ENCODE data around the gene ZBTB38. TPM values are rescaled to one million over a fixed set of nuclear protein-coding genes. Genes with fewer than 3 reads are reported as not detected.

Gene ZBTB38
- total and polyA plus RNA-seq, 10 donors: 4.8 to 122 (median 58.5) TPM

GRCh38 chr3:141379250-141379966 is 11.1 kb downstream of the ZBTB38 start:
- WGBS, 5 donors: 67 to 83% (median 76%) methylated on average over 12 of the region's 12 CpGs
- H3K9me3 ChIP-seq: no peaks in the 10 kb centered on the region

GRCh38 chr3:141380279-141380678 is 12.0 kb downstream of the ZBTB38 start:
- H3K4me1 ChIP-seq: peaks cover 0 to 44% (median 14%) of the 10 kb centered on the region in 6 donors
- WGBS, 5 donors: 73 to 91% (median 81%) methylated on average over 2 of the region's 2 CpGs
- intact Hi-C loops (cut with DNase I; ENCODE audit: low total_unique reads): no loop called here
- no peak overlapping the region for H3K4me3 ChIP-seq
- no peaks in the 10 kb centered on the region for H3K36me3 ChIP-seq
- H3K9me3 ChIP-seq: no peaks in the 10 kb centered on the region
- peak overlapping the region in 6 of 8 donors; percentile 58 to 84 (median 70) for H3K27ac ChIP-seq
- no peaks in the 10 kb centered on the region for H3K27me3 ChIP-seq (replicated peaks in 1 of 7)
- no peak for TF ChIP-seq POLR2A (IDR thresholded peaks at IDR 0.05)
- no peak for TF ChIP-seq CTCF (IDR thresholded peaks at IDR 0.05 in 8 of 11, conservative IDR thresholded peaks at IDR 0.05 in 3 of 11)
- TF ChIP-seq POLR2AphosphoS5 (IDR thresholded peaks at IDR 0.05): no peak
- no peak for DNase-seq

More at GRCh38 chr3:141379250-141379966, 11.1 kb downstream of the ZBTB38 start:
- peak overlapping the region in 1 of 8 donors; percentile 4 for H3K4me3 ChIP-seq
- intact Hi-C loops (cut with DNase I; ENCODE audit: low total_unique reads): no loop called here
- H3K4me1 ChIP-seq: peaks cover 0 to 38% (median 14%) of the 10 kb centered on the region in 6 donors
- H3K27ac ChIP-seq: peak overlapping the region; percentile 36 to 84 (median 66)
- H3K36me3 ChIP-seq: no peaks in the 10 kb centered on the region
- DNase-seq: no peak
- H3K27me3 ChIP-seq (replicated peaks in 1 of 7): no peaks in the 10 kb centered on the region
- TF ChIP-seq POLR2A (IDR thresholded peaks at IDR 0.05): no peak
- peak in 2 of 3 donors; percentile 33 to 46 for TF ChIP-seq POLR2AphosphoS5 (IDR thresholded peaks at IDR 0.05)

GRCh38 chr3:141380987-141381386 is 12.7 kb downstream of the ZBTB38 start:
- peak overlapping the region in 4 of 8 donors; percentile 67 to 84 (median 78) for H3K27ac ChIP-seq
- DNase-seq: no peak

GRCh38 chr3:141382571-141382970 is 14.3 kb downstream of the ZBTB38 start:
- peaks cover 0 to 51% (median 13%) of the 10 kb centered on the region in 6 donors for H3K4me1 ChIP-seq
- intact Hi-C loops (cut with DNase I; ENCODE audit: low total_unique reads): no loop called here
- H3K4me3 ChIP-seq: no peak overlapping the region
- WGBS, 5 donors: 86 to 97% (median 92%) methylated on average over 2 of the region's 2 CpGs
- H3K9me3 ChIP-seq: no peaks in the 10 kb centered on the region
- peak overlapping the region in 2 of 8 donors; percentile 10 to 75 for H3K27ac ChIP-seq
- no peaks in the 10 kb centered on the region for H3K36me3 ChIP-seq
- TF ChIP-seq POLR2AphosphoS5 (IDR thresholded peaks at IDR 0.05) (no peak), CTCF (IDR thresholded peaks at IDR 0.05 in 8 of 11, conservative IDR thresholded peaks at IDR 0.05 in 3 of 11) (no peak), POLR2A (IDR thresholded peaks at IDR 0.05) (no peak)
- H3K27me3 ChIP-seq (replicated peaks in 1 of 7): peaks cover 0 to 4% (median 0%) of the 10 kb centered on the region in 7 donors
- DNase-seq: no peak

More at GRCh38 chr3:141380987-141381386, 12.7 kb downstream of the ZBTB38 start:
- WGBS, 5 donors: 87 to 97% (median 89%) methylated on average over 2 of the region's 2 CpGs
- Histone ChIP-seq H3K27me3 (replicated peaks in 1 of 7) (no peaks in the 10 kb centered on the region), H3K9me3 (no peaks in the 10 kb centered on the region), H3K36me3 (no peaks in the 10 kb centered on the region), H3K4me1 (peaks cover 0 to 40% (median 13%) of the 10 kb centered on the region in 6 donors), H3K4me3 (no peak overlapping the region)
- no peak for TF ChIP-seq CTCF (IDR thresholded peaks at IDR 0.05 in 8 of 11, conservative IDR thresholded peaks at IDR 0.05 in 3 of 11)
- TF ChIP-seq POLR2AphosphoS5 (IDR thresholded peaks at IDR 0.05): no peak
- TF ChIP-seq POLR2A (IDR thresholded peaks at IDR 0.05): no peak
- intact Hi-C loops (cut with DNase I; ENCODE audit: low total_unique reads): no loop called here
